Stimulated activated CD8-positive, alpha-beta memory T cell treated with anti-CD3 and anti-CD28 coated beads, Interleukin-4, amount 100 ng/mL, for 24 hours (primary cell): ENCODE results near the gene TEAD4.

Experiments used
- DNase-seq: peaks from one replicate; pipeline ENCODE4 v3.0.0-alpha.2; 2020; ENCODE audit warnings: low read depth

Gene TEAD4

GRCh38 chr12:2960996-2961616 is 1.9 kb downstream of the TEAD4 start:
- no peak for DNase-seq

GRCh38 chr12:2961705-2962104 is 2.5 kb downstream of the TEAD4 start:
- no peak for DNase-seq

- DNase-seq = no peak
Measured at GRCh38 chr12:2963154-2963759, 4.1 kb downstream of the TEAD4 start.

GRCh38 chr12:2963760-2964292 is 4.6 kb downstream of the TEAD4 start:
- no peak for DNase-seq

- DNase-seq = no peak
Measured at GRCh38 chr12:2967651-2968050, 8.5 kb downstream of the TEAD4 start.

- DNase-seq = no peak
Measured at GRCh38 chr12:2970744-2971143, 11.5 kb downstream of the TEAD4 start.

- DNase-seq = no peak
Measured at GRCh38 chr12:2973566-2973965, 14.4 kb downstream of the TEAD4 start.

- no peak for DNase-seq
Measured at GRCh38 chr12:2974560-2974971, 15.4 kb downstream of the TEAD4 start.

- no peak for DNase-seq
Measured at GRCh38 chr12:2976581-2976996, 17.4 kb downstream of the TEAD4 start.

- no peak for DNase-seq
Measured at GRCh38 chr12:2977776-2978175, 18.6 kb downstream of the TEAD4 start.

- no peak for DNase-seq
Measured at GRCh38 chr12:2979806-2980205, 20.6 kb downstream of the TEAD4 start.

GRCh38 chr12:2980630-2981029 is 21.4 kb downstream of the TEAD4 start:
- DNase-seq = no peak

GRCh38 chr12:2982361-2982760 is 23.2 kb downstream of the TEAD4 start:
- DNase-seq = no peak

- DNase-seq = no peak
Measured at GRCh38 chr12:2984249-2984648, 25.1 kb downstream of the TEAD4 start.

- no peak for DNase-seq
Measured at GRCh38 chr12:2984698-2985097, 25.5 kb downstream of the TEAD4 start.

GRCh38 chr12:2986876-2987275 is 27.7 kb downstream of the TEAD4 start:
- no peak for DNase-seq

- DNase-seq = no peak
Measured at GRCh38 chr12:2988494-2988893, 29.3 kb downstream of the TEAD4 start.

GRCh38 chr12:2992724-2993123 is 33.5 kb downstream of the TEAD4 start:
- DNase-seq = no peak

GRCh38 chr12:2997989-2998670 is 38.9 kb downstream of the TEAD4 start:
- DNase-seq = no peak

GRCh38 chr12:2998789-2999264 is 39.6 kb downstream of the TEAD4 start:
- DNase-seq = no peak

- no peak for DNase-seq
Measured at GRCh38 chr12:2999265-2999841, 40.2 kb downstream of the TEAD4 start.

GRCh38 chr12:3000548-3001275 is 41.5 kb downstream of the TEAD4 start:
- no peak for DNase-seq
